Measurements from ENCODE around the gene ZSCAN5A.

- TF ChIP-seq CTCF (conservative IDR thresholded peaks at IDR 0.05; ENCODE audit: low read length) (no peak), EZH2phosphoT487 (IDR thresholded peaks at IDR 0.05; ENCODE audit: borderline replicate concordance, low read depth, low read length) (no peak)
Observed at GRCh38 chr19:56174550-56174949, 140.1 kb downstream of the ZSCAN5A start.

Measured in OCI-LY7 (cell line).